ENCODE data around the gene UXS1.

Gene UXS1

DNA sequence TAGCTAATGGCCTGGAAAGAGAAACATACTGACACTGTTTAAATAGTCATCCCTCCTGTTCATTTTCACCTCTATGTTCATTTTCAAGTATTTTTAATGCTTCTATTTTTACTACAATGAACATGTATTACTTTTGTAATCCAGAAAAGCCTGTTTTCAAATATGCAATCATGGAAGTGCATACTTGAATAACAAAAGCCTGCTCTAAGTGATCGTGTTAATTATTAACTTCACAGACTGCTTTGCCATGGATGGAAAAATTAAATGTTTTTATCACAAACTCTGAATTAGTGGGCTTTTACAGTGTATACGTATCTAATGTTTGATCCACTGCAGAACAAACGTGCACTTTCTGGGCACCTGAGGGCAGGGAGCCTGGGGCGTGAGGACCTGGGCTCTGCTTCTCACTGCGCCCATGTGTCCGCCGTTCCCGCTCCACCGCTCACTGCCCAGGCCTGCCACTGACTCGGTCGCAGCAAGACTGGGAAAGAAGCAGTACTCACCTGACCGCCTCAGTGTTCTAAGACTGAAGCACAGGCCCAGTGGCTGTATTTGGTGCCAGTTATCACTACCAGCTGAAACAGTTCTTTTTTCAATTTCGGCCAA is 80.6 kb downstream of the UXS1 start:
- TF ChIP-seq, protein P1, sequence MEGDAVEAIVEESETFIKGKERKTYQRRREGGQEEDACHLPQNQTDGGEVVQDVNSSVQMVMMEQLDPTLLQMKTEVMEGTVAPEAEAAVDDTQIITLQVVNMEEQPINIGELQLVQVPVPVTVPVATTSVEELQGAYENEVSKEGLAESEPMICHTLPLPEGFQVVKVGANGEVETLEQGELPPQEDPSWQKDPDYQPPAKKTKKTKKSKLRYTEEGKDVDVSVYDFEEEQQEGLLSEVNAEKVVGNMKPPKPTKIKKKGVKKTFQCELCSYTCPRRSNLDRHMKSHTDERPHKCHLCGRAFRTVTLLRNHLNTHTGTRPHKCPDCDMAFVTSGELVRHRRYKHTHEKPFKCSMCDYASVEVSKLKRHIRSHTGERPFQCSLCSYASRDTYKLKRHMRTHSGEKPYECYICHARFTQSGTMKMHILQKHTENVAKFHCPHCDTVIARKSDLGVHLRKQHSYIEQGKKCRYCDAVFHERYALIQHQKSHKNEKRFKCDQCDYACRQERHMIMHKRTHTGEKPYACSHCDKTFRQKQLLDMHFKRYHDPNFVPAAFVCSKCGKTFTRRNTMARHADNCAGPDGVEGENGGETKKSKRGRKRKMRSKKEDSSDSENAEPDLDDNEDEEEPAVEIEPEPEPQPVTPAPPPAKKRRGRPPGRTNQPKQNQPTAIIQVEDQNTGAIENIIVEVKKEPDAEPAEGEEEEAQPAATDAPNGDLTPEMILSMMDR (IDR thresholded peaks at IDR 0.05), result no peak
- Mint-ChIP-seq H3K27me3 (ENCODE audit: low read depth, poor library complexity) (no peaks in the 10 kb centered on the region), H3K36me3 (ENCODE audit: low read depth) (peaks cover 39% of the 10 kb centered on the region), H3K4me1 (peaks cover 17% of the 10 kb centered on the region), H3K27ac (no peak overlapping the region), H3K4me3 (no peak overlapping the region), H3K9me3 (no peaks in the 10 kb centered on the region)
- no peak for DNase-seq

DNA sequence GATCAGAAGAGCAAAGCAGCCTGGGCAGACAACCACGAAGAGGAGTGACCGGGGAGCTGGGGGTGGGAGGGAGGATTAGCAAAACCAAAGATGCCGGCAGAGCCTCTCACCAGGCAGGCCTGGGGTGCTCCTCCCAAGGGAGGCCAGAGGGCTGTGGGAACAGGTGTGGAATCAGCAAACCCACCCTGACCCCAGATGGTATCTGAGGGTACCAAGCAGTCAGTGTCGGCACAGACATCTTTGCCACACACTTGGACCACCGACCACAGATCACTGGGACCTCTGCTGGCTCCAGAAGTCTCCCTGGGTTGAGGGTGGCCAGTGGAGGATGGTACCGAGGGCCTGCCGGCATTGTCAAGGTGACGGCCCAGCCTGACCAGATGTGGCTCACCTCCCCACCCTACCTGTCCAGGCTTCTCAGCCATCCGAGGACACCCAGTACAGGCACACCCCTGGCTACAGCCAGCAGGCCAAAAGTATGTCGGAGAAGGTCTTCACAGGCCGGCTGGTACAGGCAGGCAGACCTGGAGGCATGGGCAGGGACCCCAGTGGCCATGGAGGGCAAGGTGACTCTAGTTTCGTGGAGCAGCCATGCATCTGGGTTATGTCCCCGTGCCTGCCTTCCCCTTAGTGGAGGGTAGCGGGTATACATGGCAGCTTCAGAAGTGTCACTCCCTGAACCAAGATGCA is 82.1 kb downstream of the UXS1 start:
- TF ChIP-seq, protein P1 (IDR thresholded peaks at IDR 0.05), result no peak
- H3K27ac Mint-ChIP-seq, result no peak overlapping the region
- H3K36me3 Mint-ChIP-seq (ENCODE audit: low read depth), result peaks cover 42% of the 10 kb centered on the region
- H3K27me3 Mint-ChIP-seq (ENCODE audit: low read depth, poor library complexity), result no peaks in the 10 kb centered on the region
- H3K4me1 Mint-ChIP-seq, result peaks cover 13% of the 10 kb centered on the region
- no peak overlapping the region for H3K4me3 Mint-ChIP-seq
- H3K9me3 Mint-ChIP-seq, result no peaks in the 10 kb centered on the region
- no peak for DNase-seq

DNA sequence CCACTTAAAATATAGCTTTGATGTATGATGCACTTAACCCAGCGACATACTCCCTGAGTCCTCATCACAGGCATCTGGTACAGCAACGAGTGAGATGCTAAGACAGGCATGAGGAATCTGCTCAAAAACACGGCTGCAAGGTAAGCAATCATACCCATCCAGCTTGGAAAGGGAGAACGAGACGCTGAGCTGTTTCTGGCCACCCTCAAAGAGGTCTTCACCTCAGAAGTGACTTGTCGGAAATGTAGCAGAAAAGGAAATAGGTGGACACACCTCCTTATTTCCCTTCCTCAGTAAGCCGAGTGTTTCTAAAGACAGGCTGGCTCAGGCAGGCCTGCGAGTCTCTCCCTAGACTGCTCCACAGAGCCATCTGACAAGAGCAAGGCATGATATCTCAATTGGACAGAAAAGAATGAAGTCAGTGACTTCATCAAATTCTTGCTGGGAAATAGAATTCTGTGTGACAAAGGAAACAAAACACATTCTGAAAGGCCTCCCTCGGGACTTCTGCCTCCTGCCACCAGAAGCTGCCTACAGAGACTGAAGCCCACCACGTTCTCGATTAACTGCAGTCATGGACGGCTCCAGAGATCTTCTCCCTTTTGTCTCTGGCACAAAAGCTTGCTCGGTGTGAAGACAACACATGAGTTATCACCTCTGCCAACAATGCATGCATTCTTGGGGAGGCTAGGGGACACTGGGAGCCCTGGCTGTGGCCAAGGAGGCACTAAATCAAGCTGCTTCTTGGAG is 84.3 kb downstream of the UXS1 start:
- Mint-ChIP-seq H3K36me3 (ENCODE audit: low read depth) (peaks cover 30% of the 10 kb centered on the region), H3K27ac (peak overlapping the region; percentile 85), H3K4me1 (peaks cover 13% of the 10 kb centered on the region), H3K4me3 (no peak overlapping the region), H3K27me3 (ENCODE audit: low read depth, poor library complexity) (no peaks in the 10 kb centered on the region), H3K9me3 (no peaks in the 10 kb centered on the region)
- no peak for DNase-seq
- TF ChIP-seq, protein P1 (IDR thresholded peaks at IDR 0.05), result no peak

DNA sequence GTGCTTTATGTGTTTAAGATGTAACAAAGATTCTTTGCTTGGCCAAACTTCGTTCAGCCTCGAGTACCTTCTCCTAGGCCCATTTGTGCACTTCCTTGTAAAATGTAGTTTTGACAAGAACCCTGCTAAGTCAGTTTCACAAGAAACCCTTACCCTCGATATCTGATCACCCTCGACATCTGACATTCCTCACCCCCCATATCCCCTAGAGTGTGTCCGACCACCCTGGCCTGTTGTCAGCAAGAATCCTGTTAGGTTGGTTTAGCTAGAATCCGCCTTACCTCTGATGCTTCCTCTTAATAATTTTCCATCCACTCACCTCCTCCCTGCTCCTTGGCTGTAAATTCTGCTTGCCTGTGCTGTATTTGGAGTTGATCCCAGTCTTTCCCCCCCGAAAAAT is 85.3 kb downstream of the UXS1 start:
- H3K4me3 Mint-ChIP-seq, result no peak overlapping the region
- H3K4me1 Mint-ChIP-seq, result peaks cover 13% of the 10 kb centered on the region

DNA sequence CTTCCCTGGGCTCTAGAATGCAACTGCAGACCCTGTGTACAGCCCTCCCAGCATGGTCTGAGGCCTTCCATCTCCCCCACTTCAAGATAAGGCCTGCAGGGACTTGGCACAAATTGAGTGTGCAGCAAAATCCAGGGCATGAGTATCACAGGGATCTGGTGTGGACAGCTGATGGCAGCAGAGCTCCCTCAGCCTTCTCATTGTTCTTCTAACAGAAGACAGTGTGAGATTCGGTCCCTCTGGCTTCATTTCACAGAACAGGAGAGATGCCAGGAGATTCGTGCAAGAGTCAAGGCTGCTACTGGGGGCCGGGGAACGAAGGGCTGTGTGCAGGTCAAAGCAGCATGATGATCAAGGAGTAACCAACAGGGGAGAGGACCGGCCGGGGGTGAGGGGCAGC is 85.8 kb downstream of the UXS1 start:
- H3K9me3 Mint-ChIP-seq, result no peaks in the 10 kb centered on the region
- TF ChIP-seq, protein P1 (IDR thresholded peaks at IDR 0.05), result no peak
- H3K27ac Mint-ChIP-seq, result no peak overlapping the region
- H3K27me3 Mint-ChIP-seq (ENCODE audit: low read depth, poor library complexity), result no peaks in the 10 kb centered on the region
- H3K4me3 Mint-ChIP-seq, result no peak overlapping the region
- H3K36me3 Mint-ChIP-seq (ENCODE audit: low read depth), result peaks cover 30% of the 10 kb centered on the region
- DNase-seq, result no peak
- H3K4me1 Mint-ChIP-seq, result peaks cover 13% of the 10 kb centered on the region

More for the DNA sequence above, 85.3 kb downstream of the UXS1 start:
- TF ChIP-seq, protein P1 (IDR thresholded peaks at IDR 0.05), result no peak
- DNase-seq, result no peak
- H3K27ac Mint-ChIP-seq, result no peak overlapping the region
- peaks cover 30% of the 10 kb centered on the region for H3K36me3 Mint-ChIP-seq (ENCODE audit: low read depth)
- H3K9me3 Mint-ChIP-seq, result no peaks in the 10 kb centered on the region
- H3K27me3 Mint-ChIP-seq (ENCODE audit: low read depth, poor library complexity), result no peaks in the 10 kb centered on the region
